Measurements from ENCODE around the gene CRACR2B. TPM values are rescaled to one million over a fixed set of nuclear protein-coding genes. Genes with fewer than 3 reads are reported as not detected.

Gene CRACR2B
- total RNA-seq, result 0.31 TPM

GRCh38 chr11:827897-828192 is at the start of gene CRACR2B:
CRACR2B (plus strand) TSS chr11:827919; CDS start chr11:828608, 689 bp downstream.
- DNase-seq, result no peak

DNA sequence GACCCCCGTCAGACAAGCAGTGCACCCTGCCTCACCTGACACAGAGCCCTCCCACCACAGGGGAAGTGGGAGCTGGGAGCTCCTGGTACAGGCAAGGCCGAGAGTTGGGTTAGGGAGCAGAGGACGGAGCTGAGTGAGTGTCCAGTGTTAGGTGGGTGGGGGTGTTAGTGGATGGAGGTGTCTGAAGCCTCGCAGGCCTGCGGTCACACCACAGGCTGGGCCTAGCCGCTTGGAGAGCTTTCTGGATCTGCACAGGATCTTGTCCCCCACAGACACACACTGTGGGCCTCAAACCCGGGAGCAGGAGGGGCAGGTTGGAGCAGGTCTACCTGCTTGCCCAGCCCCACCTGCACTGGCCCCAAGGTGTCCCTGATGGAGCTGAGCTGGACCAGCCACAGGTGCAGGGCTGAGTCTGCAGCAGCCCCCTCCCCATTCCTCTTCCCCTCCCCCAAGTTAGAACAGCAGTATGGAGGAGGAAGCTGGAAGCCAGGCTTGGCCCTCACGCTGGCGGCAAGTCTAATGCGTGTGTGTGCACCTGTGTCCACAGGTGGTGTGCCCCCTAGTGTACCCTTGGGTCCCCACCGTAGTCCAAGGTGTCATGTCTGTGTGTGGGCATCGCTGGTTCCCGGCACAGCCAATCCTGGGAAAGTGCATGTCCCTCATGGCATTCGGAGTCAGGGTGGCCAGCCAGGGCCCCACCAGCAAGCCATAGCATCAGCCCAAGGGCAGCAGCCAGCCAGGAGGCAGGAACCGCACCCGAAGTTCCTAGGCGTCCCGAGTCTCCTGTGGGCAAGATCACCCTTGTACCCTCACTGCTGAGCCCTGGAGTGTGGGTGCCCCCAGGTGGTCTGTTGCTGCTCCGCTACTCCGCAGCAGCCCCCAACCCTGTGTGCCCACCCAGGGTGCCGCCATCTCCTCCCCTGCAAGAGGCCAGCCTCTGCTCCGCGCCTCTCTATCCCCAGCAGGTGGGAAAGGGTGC is 48.5 kb upstream of the CRACR2B start:
- no peak for DNase-seq

DNA sequence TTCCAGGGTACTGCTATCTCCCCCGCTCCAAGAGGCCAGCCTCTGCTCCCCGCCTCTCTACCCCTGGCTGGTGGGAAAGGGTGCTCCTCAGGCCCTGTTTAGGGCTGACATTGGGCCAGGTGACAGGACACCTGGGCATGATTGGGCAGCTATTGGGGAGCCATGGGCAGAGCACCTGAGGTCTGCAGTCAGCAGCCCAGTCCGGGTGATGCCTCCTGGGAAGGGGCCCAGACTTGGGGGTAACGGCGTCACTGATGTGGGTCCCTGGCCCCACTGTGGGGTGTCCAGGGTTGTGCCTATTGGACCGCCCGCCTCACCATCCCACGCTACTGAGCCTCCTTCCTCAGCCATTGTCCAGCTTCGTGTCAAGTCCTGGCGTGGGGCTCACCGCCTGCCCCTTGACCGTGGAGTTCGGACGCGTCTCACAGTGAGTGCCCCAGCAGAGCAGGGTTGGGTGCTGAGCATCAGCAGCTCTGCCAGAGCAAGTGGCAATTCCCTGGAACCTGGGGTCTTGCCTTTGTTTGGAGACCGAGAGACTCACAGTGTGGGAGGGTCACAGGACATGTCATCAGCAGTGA is 47.7 kb upstream of the CRACR2B start:
- no peak for DNase-seq

DNA sequence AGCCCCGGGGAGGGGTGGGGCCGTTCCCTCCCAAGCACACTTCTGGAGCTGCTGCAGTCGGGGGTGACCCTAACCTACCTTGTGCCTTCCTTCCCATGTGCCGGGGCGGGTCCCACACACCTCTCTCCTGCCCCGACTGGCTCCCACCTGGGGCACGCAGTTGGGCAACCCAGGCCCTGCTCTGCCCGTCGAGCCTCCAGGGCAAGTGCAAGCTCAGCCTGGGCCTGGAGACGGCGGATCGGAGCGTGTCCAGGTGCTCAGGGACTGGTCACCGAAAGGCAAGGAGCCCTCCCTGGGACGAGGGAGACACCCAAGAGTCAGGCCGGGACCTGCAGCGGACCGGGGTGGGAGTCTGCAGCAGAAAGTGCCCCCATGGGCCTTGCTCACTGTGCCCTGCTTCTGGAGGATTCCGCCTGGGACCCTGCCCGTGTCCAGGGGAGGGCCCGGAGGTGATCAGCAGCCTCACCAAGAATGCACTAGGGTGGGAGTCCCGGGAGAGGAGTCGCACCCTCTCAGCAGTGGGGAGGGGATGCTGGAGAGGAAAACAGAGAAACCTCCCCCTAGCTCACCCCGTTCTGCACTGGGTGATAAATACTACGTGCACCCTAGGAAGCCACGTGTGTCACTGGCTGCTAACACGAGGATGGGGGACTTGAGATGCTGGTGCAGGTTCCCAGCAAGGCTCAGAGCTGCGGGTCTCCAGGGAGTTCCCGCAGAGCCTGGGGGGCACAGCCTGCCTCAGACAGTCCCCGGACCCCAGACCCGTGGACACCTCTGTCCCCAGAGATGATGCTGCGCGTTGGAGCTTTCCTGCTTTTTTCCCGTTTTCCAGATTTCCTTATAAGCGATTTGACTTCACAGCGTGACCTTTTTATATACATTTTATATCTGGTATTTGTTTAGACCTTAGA is 45.2 kb upstream of the CRACR2B start:
- DNase-seq, result no peak

GRCh38 chr11:783581-784015 is 44.1 kb upstream of the CRACR2B start:
- peak; percentile 89 for DNase-seq

DNA sequence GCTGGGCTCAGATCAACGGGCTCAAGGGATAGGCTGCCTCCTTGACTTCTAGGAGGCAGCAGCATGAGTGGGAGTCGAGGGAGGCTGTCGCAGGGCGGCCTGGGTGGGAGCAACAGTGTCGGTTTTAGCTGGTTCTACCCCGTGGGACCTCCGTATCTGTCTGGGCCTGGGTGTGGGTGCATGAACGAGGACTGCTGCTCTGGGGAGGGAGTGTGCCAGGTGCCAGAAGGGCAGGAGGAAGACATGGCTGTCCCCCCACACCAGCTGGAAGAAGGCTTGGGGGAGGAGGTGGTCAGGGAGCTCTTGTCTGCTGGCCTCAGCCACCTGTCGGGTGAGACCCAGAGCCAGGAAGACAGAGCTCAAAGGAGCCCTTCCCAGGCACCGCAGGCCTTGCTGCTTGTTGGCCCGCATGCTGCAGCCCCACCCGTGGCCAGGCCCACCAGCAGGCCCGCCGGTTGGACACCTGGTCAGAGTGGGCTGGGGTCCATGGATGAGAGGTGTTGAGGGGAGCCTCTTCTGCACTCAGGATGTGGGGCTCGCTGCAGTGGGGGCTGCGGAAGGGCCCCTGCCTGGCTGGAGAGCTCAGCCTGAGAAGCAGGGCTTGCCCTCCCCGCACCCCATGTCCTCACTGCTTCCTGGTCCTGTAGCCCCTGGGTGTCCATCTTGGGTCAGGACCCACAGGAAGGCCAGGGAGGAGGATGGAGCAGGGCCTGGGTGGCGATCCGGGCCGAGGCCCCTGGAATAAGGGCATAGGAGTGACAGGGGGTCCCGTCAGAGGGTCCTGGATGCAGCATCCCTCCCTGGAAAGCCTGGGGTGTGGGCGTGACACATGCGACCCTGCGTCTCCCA is 41.3 kb upstream of the CRACR2B start:
- no peak for DNase-seq

- no peak for DNase-seq
Measured at GRCh38 chr11:787084-787675, 40.5 kb upstream of the CRACR2B start.

DNA sequence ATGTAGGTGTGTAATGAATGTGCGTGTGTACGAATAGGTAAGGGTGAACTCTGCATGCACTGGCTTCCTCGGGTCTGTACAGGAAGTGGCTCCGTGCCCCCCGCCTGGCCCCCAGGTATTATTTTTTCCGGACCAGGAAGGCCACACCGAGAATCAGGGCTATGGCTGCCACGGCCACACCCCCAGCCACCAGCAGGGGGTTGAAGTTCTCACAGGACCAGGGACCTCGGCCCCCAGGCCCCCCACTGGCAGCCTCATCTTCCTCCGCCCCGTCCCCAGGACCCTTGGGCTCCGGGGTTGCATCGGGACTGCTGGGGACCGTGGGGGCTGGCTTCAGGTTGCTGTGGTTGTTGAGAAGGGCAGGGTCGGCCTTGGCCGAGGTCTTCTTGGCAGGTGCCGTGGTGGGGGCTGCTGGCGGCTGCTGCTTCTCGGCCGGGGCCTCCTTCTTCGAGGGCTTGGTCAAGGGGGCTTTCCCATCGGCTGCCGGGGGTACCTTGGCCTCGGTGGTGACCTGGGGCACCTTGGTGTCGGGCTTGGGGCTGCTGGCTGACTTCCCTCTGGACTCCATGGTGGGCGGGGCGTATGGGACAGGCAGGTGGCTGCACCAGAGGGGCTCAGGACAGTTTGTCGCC is 39.6 kb upstream of the CRACR2B start:
- no peak for DNase-seq

DNA sequence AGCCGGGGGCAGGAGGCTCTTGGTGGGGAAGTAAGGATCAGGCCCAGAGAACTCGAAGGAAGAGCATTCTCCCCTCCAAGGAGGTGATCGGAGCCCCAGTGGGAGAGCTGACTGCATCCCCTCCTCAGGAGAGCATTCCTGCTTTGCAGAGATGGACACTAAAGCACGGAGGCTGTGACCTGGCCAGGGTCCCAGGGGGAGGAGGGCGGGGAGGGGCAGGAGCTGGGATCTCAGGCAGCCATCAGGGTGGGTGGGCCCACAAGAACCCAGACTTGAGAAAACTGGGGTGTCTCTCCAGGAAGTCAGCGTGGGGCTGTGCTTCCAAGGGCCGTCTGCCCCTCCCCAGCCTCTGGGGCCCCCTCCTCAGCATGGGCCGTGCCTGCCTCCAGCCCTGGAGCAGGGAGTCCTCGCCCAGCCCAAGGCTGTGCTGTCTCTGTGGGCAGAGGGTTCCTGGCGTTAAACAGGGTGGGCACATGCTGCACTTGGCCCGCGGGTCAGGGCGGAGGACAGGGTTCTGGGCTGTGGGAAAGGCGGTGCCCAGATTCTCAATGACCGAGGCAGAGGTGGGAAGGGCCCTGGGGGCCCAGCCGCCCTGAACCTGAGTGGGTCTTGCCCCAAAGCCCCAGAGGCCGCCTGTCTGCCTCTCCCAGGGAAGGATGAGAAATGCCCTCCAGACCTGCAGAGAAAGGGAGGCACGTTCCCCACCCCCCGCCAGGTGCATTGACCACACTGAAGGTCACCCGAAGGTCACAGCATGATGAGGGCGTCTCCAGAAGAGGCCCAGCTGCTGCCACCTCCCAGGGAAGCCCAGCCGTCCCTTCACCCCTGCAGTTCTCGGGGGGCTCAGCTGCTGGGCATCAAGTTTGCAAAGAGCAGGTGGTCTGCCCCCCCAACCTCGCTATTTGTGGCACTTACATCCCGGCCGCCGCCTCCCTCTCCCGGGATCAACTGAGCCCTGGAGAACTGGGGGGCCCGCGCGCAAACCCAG is 38.5 kb upstream of the CRACR2B start:
- DNase-seq, result no peak

- DNase-seq, result peak; percentile 70
Measured at GRCh38 chr11:789943-790342, 37.8 kb upstream of the CRACR2B start, which contains the start of gene CEND1. CEND1 (minus strand) TSS chr11:790090; CDS start chr11:788576, 1,514 bp downstream.

- no peak for DNase-seq
Measured at GRCh38 chr11:790721-791564, 36.8 kb upstream of the CRACR2B start.

DNA sequence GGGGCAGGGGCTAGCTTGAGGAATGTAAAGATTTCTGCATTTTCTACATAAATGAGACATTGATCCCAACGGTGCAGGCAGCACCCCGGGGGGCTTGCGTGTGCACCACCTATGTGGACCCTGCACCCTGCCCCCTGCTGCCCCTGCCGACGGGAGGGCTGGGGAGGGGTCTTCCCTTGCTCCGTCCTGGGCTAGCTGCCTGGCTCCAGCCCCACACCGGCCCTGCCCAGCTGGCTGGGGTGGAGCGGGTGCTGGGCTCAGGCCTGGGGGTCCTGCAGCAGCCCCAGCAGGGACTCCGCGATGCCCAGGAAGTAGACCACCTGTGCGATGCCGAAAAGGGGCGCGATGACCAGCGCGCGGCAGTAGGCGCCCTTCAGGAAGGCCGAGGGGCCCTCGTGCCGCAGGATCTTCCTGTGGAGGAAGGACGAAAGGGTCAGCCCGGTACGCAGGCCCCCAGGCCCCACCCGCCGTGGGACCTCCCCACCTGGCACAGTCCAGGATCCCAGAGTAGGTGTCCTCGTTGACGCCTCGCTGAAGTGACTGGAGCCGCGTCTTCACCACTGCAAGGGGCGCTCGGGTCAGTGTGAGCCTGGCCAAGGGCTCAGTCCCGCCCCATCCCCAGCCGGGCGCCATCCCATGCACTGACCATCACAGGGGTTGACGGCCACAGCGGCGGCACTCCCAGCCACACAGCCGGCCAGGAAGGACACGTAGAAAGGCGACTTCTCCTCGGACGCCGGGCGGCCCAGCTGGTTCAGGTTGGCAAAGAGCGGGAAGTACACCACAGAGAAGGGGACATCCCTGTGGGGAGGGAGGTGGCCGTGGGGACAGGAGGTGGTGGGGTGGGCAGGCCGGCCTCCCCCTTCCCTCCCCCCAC is 35.8 kb upstream of the CRACR2B start:
- no peak for DNase-seq

DNA sequence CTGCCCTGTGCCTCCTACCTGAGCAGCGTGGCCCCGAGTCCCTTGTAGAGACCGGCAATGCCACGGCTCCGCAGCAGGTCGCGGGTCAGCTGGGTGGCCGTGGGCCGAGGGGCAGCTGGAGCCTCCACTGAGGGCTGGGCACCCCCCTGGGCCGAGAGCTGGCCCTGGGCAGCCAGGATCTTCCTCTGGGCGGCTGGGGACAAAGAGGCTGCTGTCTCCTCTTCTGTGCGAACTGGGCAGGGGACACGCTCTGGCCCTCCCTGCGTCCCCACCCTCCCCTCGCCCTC is 35.2 kb upstream of the CRACR2B start:
- DNase-seq, result no peak

- no peak for DNase-seq
Measured at GRCh38 chr11:792873-793272, 34.8 kb upstream of the CRACR2B start.

GRCh38 chr11:793556-793955 is 34.2 kb upstream of the CRACR2B start:
- no peak for DNase-seq

DNA sequence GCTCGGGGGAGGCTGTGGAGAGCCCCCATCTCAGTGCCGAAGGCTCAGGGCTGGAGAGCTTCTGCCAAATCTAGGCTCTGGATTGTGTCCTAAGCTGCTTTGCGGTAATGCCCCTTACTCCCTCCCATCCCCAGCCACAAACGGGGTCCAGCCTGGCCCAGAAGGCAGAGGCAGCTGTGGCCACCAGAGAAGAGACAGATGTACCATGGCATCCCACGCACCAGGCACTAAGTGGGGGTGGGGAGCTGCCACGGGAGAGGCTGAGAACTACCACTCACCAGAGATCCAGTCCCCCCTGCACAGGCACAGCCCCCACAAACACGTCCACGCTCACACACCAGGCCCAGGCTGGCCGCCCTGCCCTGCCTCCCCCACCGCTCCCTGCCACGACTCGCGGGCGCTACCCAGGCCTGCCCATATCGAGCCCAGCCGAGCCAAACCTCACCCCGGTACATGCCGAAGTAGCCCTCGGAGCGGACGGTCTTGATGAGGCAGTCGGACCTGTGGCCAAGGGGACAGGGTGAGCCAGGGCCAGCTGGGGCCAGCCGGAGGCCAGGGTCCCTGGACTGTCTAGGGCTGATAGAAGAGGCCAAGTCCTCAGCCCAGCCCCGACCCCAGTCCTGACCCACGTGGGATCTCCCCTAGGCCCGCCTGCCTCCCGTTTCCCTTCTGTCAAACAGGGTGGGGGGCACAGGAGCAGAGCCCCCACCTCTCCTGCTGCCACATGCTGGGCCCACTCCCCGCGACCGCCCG is 33.5 kb upstream of the CRACR2B start:
- DNase-seq, result no peak
